Measurements from ENCODE around the gene ACAA1. TPM values are rescaled to one million over a fixed set of nuclear protein-coding genes. Genes with fewer than 3 reads are reported as not detected.

The ACAA1 gene
- total and polyA plus RNA-seq, 2 of the 13 experiments (the other 11 are each of a cell fraction or from before 2014, with no cell fraction given) = 60.8 to 188 TPM

GRCh38 chr3:38117748-38118420 is 19.0 kb downstream of the ACAA1 start (continued):
- TF ChIP-seq THRA (CRISPR knock-in tag; IDR thresholded peaks at IDR 0.05; ENCODE audit: borderline replicate concordance) (peak; percentile 12; the same call in 1 of the 2 replicates), TGIF2 (CRISPR knock-in tag; IDR thresholded peaks at IDR 0.05) (no peak), HMGXB3 (CRISPR knock-in tag; IDR thresholded peaks at IDR 0.05; ENCODE audit: borderline replicate concordance) (peak; percentile 44; the same call in 1 of the 2 replicates), ZNF577 (CRISPR knock-in tag; IDR thresholded peaks at IDR 0.05; ENCODE audit: borderline replicate concordance, low read depth) (no peak), ATF5 (CRISPR knock-in tag; IDR thresholded peaks at IDR 0.05; ENCODE audit: low read depth) (no peak), RELA (CRISPR knock-in tag; IDR thresholded peaks at IDR 0.05) (no peak), CBX5 (CRISPR knock-in tag; IDR thresholded peaks at IDR 0.05; ENCODE audit: borderline replicate concordance) (peak; percentile 50; the same call in 1 of the 2 replicates), NFRKB (IDR thresholded peaks at IDR 0.05) (no peak), ZNF513 (CRISPR knock-in tag; conservative IDR thresholded peaks at IDR 0.05) (no peak), ZNF687 (CRISPR knock-in tag; IDR thresholded peaks at IDR 0.05) (peak; percentile 81), RXRB (CRISPR knock-in tag; IDR thresholded peaks at IDR 0.05; ENCODE audit: borderline replicate concordance) (peak; percentile 34; the same call in 1 of the 2 replicates), CSRNP1 (CRISPR knock-in tag; IDR thresholded peaks at IDR 0.05) (peak; percentile 23; the same call in 1 of the 2 replicates), POLR2AphosphoS5 (IDR thresholded peaks at IDR 0.05; ENCODE audit: low read depth, low read length) (peak; percentile 66), CENPT (CRISPR knock-in tag; IDR thresholded peaks at IDR 0.05; ENCODE audit: low read depth) (peak; percentile 81; the same call in 1 of the 2 replicates)
